A549 (cell line): ENCODE measurements around the gene APOL3. TPM values are rescaled to one million over a fixed set of nuclear protein-coding genes. Genes with fewer than 3 reads are reported as not detected.
A peak's percentile ranks its signal among the peaks of the same experiment; 100 is the strongest.

Experiments
- ATAC-seq, 2 experiments: fragments of 200-7000 bp in 1 of 2; fragments of >200 bp in 1 of 2; cut with Nextera tagmentation in 1 of 2; cut with Tn5 transposase in 1 of 2; 3 replicates each; pipeline versions ENCODE4 v1.8.0 to v1.9.1; 2018 to 2020; ENCODE audit warnings: mild to moderate bottlenecking in 1 of 2, moderate library complexity in 1 of 2
- CTCF ChIA-PET: fragments of 300-600 bp; sonication (Branson Sonifier 250); formaldehyde crosslinking; extraction: SDS; loops from one replicate; lab custom pipeline; 2021; ENCODE audit warnings: antibody characterized with exemption, inconsistent platforms; lab: Yijun Ruan, JAX
- POLR2A ChIA-PET: fragments of 350-600 bp; formaldehyde crosslinking; extraction: SDS; loops from one replicate; lab custom pipeline; 2021; ENCODE audit warnings: antibody characterized with exemption, inconsistent platforms; lab: Yijun Ruan, JAX
- DNase-seq, 2 experiments: peaks; one replicate each; pipeline versions ENCODE4 v3.0.0 to v3.0.0-alpha.2; 2011 to 2016; ENCODE audit warnings: low read depth in 1 of 2, low spot score in 1 of 2
- FAIRE-seq: peaks from 2 replicates; lab custom pipeline; 2011; peaks lifted over from hg19 to GRCh38; lab: Jason Lieb, UNC
- H3K27ac ChIP-seq, 2 experiments: fragments of >200 bp; sonication (Bioruptor Twin); formaldehyde crosslinking; 3 replicates each; pipeline ENCODE4 v1.5.1; 2016 to 2017
- H3K4me1 ChIP-seq: fragments of >200 bp; sonication (Bioruptor Twin); formaldehyde crosslinking; 3 replicates; pipeline ENCODE4 v1.6.1; 2016
- H3K4me2 ChIP-seq: fragments of >200 bp; sonication (Bioruptor Twin); formaldehyde crosslinking; 3 replicates; pipeline ENCODE4 v1.6.1; 2016
- H3K4me3 ChIP-seq: fragments of >200 bp; sonication (Bioruptor Twin); formaldehyde crosslinking; 3 replicates; pipeline ENCODE4 v1.5.1; 2016
- H3K9me3 ChIP-seq: fragments of >200 bp; sonication (Bioruptor Twin); formaldehyde crosslinking; 3 replicates; pipeline ENCODE4 v1.6.1; 2016
- BCL3 ChIP-seq: fragments of >200 bp; sonication (Bioruptor Twin); formaldehyde crosslinking; IDR thresholded peaks from 3 replicates; pipeline ENCODE4 v1.6.1; 2016
- CBX8 ChIP-seq: fragments of 200-600 bp; sonication (generic); IDR thresholded peaks from 2 replicates; pipeline ENCODE4 v1.6.1; 2016
- CHD2 ChIP-seq: fragments of 150-350 bp; IDR thresholded peaks from 2 replicates; pipeline ENCODE4 v1.6.1; 2014; ENCODE audit warnings: low read length; ENCODE audit not compliant: partially characterized antibody
- CTCF ChIP-seq: fragments of >200 bp; sonication (Bioruptor Twin); formaldehyde crosslinking; IDR thresholded peaks from 3 replicates; pipeline ENCODE4 v1.5.1; 2016
- EP300 ChIP-seq, 2 experiments: fragments of >200 bp; sonication (Bioruptor Twin); formaldehyde crosslinking; IDR thresholded peaks; 2 replicates in 1 of 2; 3 replicates in 1 of 2; pipeline ENCODE4 v1.6.1; 2016 to 2017
- HDAC2 ChIP-seq: fragments of 200-600 bp; sonication (generic); IDR thresholded peaks from 2 replicates; pipeline ENCODE4 v1.6.1; 2016
- HES2 ChIP-seq: fragments of >200 bp; sonication (Bioruptor Twin); formaldehyde crosslinking; IDR thresholded peaks from 2 replicates; pipeline ENCODE4 v1.6.1; 2016
- KDM1A ChIP-seq: fragments of 200-600 bp; sonication (generic); IDR thresholded peaks from 2 replicates; pipeline ENCODE4 v1.6.1; 2016; ENCODE audit warnings: low read depth, mild to moderate bottlenecking
- MAFK ChIP-seq: fragments of 450-650 bp; IDR thresholded peaks from 2 replicates; pipeline ENCODE4 v1.6.1; 2014; ENCODE audit not compliant: partially characterized antibody
- MAX ChIP-seq: IDR thresholded peaks from 2 replicates; pipeline ENCODE4 v1.6.1; 2012
- MAZ ChIP-seq: fragments of 150-350 bp; IDR thresholded peaks from 2 replicates; pipeline ENCODE4 v1.6.1; 2014; ENCODE audit warnings: antibody characterized with exemption, low read depth, low read length, borderline replicate concordance
- MYC ChIP-seq: IDR thresholded peaks from 2 replicates; pipeline ENCODE4 v1.6.1; 2012; ENCODE audit warnings: mild to moderate bottlenecking, inconsistent platforms, low read length, improper control_type of control experiment, borderline replicate concordance
- NFE2L2 ChIP-seq: fragments of 150-350 bp; conservative IDR thresholded peaks from 2 replicates; pipeline ENCODE4 v1.6.1; 2014; ENCODE audit warnings: low read length
- NPAS2 ChIP-seq: fragments of 250-450 bp; sonication (Bioruptor Pico); IDR thresholded peaks from 2 replicates; pipeline ENCODE4 v1.8.0; 2022; ENCODE audit warnings: mild to moderate bottlenecking, moderate library complexity, borderline replicate concordance
- POLR2AphosphoS2 ChIP-seq: conservative IDR thresholded peaks from 2 replicates; pipeline ENCODE4 v1.6.1; 2012; ENCODE audit warnings: low read length, improper control_type of control experiment, inconsistent platforms
- RAD21 ChIP-seq, 2 experiments: fragments of >200 bp in 1 of 2; sonication (Bioruptor Twin) in 1 of 2; formaldehyde crosslinking in 1 of 2; IDR thresholded peaks in 1 of 2; conservative IDR thresholded peaks in 1 of 2; 2 replicates in 1 of 2; 3 replicates in 1 of 2; pipeline ENCODE4 v1.6.1; 2012 to 2018; ENCODE audit warnings: inconsistent platforms in 1 of 2
- RARB ChIP-seq: fragments of 250-450 bp; sonication (Bioruptor Pico); IDR thresholded peaks from 2 replicates; pipeline ENCODE4 v1.8.0; 2021; ENCODE audit warnings: mild to moderate bottlenecking, moderate library complexity
- SMC3 ChIP-seq: fragments of >200 bp; sonication (Bioruptor Twin); formaldehyde crosslinking; IDR thresholded peaks from 3 replicates; pipeline ENCODE4 v1.6.1; 2018; ENCODE audit warnings: inconsistent platforms
- SREBF2 ChIP-seq: fragments of 450-650 bp; IDR thresholded peaks from 2 replicates; pipeline ENCODE4 v1.6.1; 2014; ENCODE audit warnings: mild to moderate bottlenecking, moderate library complexity
- ZC3H11A ChIP-seq: fragments of 450-650 bp; IDR thresholded peaks from 2 replicates; pipeline ENCODE4 v1.6.1; 2014; ENCODE audit warnings: antibody characterized with exemption, mild to moderate bottlenecking
- ZFP36 ChIP-seq: fragments of 450-650 bp; IDR thresholded peaks from 2 replicates; pipeline ENCODE4 v1.6.1; 2014; ENCODE audit warnings: borderline replicate concordance; ENCODE audit not compliant: partially characterized antibody
- WGBS: methylation state at CpG from one replicate; pipeline ENCODE4 v1.1.6; 2017; ENCODE audit errors: missing lambda C conversion rate; 5-methylcytosine and 5-hydroxymethylcytosine counted together
- polyA plus RNA-seq, 4 experiments: library from polyadenylated mRNA; depleted of rRNA in 3 of 4; stranded (reverse); fragments of >200 nt; fragmentation: RNase III in 1 of 4; extraction: RNeasy Plus Mini Kit Qiagen cat#74134 plus additional on column Dnase treatment in 1 of 4; gene quantifications; 2 replicates in 3 of 4; 3 replicates in 1 of 4; pipeline ENCODE4 v1.2.3, GENCODE V29; 2011 to 2017

The APOL3 gene
- polyA plus RNA-seq, 2 of the 4 experiments (the other 2 are of a cell fraction), result not detected

DNA sequence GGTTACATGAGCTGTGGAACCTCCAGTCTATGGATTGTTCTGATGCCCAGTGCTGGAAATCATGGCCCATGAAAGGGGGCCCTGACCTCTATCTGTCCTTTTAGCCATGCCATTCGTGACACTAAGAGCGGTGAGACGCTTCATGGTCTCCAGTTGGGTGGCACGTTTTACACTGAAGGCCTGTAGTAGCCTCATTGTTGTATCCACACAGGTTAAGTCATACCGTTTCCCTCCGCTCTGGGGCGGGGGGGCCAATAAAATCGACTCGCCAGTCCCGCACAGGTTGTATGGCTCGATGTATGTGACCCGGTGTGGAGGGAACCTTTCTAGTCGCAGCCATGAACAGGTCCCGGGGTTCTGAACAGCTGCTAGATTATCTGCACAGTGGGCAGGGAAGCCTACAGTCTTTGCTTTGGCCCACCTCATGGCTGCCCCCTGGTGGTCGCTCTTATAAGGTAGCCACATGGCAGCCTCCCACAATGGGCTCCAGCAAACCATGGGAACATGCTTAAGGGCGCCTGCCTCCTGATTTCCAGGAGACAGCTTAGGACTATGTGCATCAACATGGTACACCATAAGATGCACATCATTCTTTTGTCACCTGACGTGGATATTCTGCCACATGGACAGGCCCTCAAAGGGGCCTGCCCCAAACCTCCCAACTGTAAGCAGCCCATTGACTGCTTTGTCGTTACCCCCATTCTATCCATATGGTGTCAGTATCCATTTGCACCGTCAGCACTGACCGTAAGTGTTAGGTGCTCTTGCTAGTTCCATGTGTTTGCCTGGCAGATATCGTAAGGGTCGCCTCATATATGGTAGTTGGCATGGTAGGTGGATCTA lies 19.7 kb upstream of the APOL3 start:
- TF ChIP-seq CTCF (peak; percentile 54), MAZ (no peak), CHD2 (no peak), RAD21 (conservative IDR thresholded peaks at IDR 0.05 in 1 of 2, IDR thresholded peaks at IDR 0.05 in 1 of 2) (peak in 1 of 2 experiments; percentile 41; a peak in 3 of 5 replicates), MYC (0 out of 2 replicates have a peak, but pooled peaks have one; percentile 38), HDAC2 (no peak), MAX (0 out of 2 replicates have a peak, but pooled peaks have one; percentile 24), SMC3 (peak; percentile 52; the same call in 2 of the 3 replicates)
- ChIA-PET POLR2A (no interaction called here), CTCF (interaction anchor here (0.6 to 2.4 kb wide), 14 partner anchors 8 to 249 kb away, joined by 3 to 9 read pairs (median 5); partner anchors contain the start of gene APOL2)
- 39% methylated on average over 20 of the region's 22 CpGs for WGBS
- no peak overlapping the region for H3K4me2 ChIP-seq
- no peak overlapping the region for H3K27ac ChIP-seq
- H3K4me3 ChIP-seq, result no peak overlapping the region
- H3K4me1 ChIP-seq, result no peaks in the 10 kb centered on the region
- peak; percentile 52 to 55 for DNase-seq
- no peaks in the 10 kb centered on the region for H3K9me3 ChIP-seq
- ATAC-seq, result peak; percentile 85 to 97; a peak in 5 of 6 replicates
- FAIRE-seq, result no peak

DNA sequence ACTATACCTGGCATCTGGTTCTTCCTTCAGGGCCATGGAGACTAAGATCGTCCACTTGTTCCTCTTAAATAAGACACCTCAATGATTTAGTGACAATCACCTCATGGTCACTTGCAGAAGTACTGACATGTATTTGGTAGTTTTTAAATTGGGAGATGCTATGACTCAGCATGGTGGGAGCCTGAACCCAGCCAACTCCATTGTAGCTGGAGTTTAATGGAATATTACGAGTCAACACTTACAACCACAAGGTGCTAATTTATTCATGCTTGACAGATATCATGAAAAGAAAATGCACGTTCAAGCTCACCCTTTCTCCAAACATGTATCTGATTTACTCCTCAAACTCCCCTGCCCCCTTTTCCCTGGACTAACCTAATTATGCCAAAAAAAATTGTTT lies 16.6 kb upstream of the APOL3 start:
- H3K4me2 ChIP-seq, result no peak overlapping the region
- CTCF ChIA-PET, result interaction anchor here (0.6 to 2.5 kb wide), 6 partner anchors 8 to 61 kb away, joined by 3 to 10 read pairs (median 4); no protein-coding TSS in a partner anchor
- H3K27ac ChIP-seq, result no peak overlapping the region
- TF ChIP-seq RARB (CRISPR knock-in tag), result no peak
- no peak for TF ChIP-seq MAZ
- TF ChIP-seq MAFK, result no peak
- TF ChIP-seq NFE2L2, result no peak
- no peak for TF ChIP-seq RAD21 (conservative IDR thresholded peaks at IDR 0.05 in 1 of 2, IDR thresholded peaks at IDR 0.05 in 1 of 2)
- no peak for TF ChIP-seq CBX8
- TF ChIP-seq, all 56 proteins: peak for 0
- DNase-seq (no peak), FAIRE-seq (no peak), ATAC-seq (no peak)
- H3K4me3 ChIP-seq, result no peak overlapping the region
- no peaks in the 10 kb centered on the region for H3K9me3 ChIP-seq
- WGBS, result 87% methylated on average over 3 of the region's 3 CpGs
- no peaks in the 10 kb centered on the region for H3K4me1 ChIP-seq
- POLR2A ChIA-PET, result no interaction called here

DNA sequence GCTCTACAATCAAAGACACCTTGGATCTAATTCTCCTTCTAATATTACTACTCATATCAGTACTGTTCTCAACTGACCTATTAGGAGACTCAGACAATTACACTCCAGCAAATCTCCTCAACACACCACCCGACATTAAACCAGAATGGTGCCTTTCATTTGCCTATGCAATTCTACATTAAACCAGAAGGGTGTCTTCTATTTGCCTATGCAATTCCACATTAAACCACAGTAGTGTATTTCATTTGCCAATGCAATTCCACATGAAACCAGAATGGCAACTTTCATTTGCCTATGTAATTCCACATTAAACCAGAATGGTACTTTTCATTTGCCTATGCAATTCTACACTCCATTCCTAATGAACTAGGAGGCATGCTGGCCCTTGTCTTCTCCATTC lies 15.3 kb upstream of the APOL3 start:
- no peak for TF ChIP-seq HDAC2
- TF ChIP-seq ZC3H11A, result no peak
- no peak for TF ChIP-seq BCL3
- no peak for TF ChIP-seq HES2
- TF ChIP-seq KDM1A, result no peak
- no peak for TF ChIP-seq EP300 (IDR thresholded peaks at IDR 0.05)
- TF ChIP-seq ZFP36, result no peak
- TF ChIP-seq SREBF2, result no peak
- no peak for TF ChIP-seq NPAS2 (CRISPR knock-in tag)
- TF ChIP-seq RAD21 (conservative IDR thresholded peaks at IDR 0.05 in 1 of 2, IDR thresholded peaks at IDR 0.05 in 1 of 2), result no peak
- no peak for TF ChIP-seq MAFK
- TF ChIP-seq POLR2AphosphoS2, result no peak
- Histone ChIP-seq H3K4me1 (no peaks in the 10 kb centered on the region), H3K9me3 (no peaks in the 10 kb centered on the region), H3K4me2 (no peak overlapping the region), H3K27ac (no peak overlapping the region), H3K4me3 (no peak overlapping the region)
- ATAC-seq, result peak; percentile 56 to 70; a peak in 4 of 6 replicates
- POLR2A ChIA-PET, result no interaction called here
- no peak for FAIRE-seq
- DNase-seq, result peak in 1 of 2 experiments; percentile 13
- CTCF ChIA-PET, result interaction anchor here (1.5 kb wide), 1 partner anchor 10 kb away, joined by 4 read pairs; no protein-coding TSS in a partner anchor
- WGBS, result 0% methylated on average over 1 of the region's 1 CpG
